SKM-1 treated with dmso at 0.1 percent for 144 hours (cell line): Measurements from ENCODE around the gene DDA1.
"Not testable (repeated sequence)": the region's sequence is repeated elsewhere in the genome, so short reads cannot be mapped to it uniquely, and the experiment has no call there.

Experiments used
- DNase-seq: peaks from one replicate; lab custom pipeline; 2025; ENCODE audit not compliant: unreplicated experiment; lab: John Stamatoyannopoulos, UW

DDA1 gene

GRCh38 chr19:17286752-17287151 lies 22.6 kb upstream of the DDA1 start:
- no peak for DNase-seq

- no peak for DNase-seq
Measured at GRCh38 chr19:17289489-17289888, 19.9 kb upstream of the DDA1 start.

- DNase-seq, result peak; percentile 80
Measured at GRCh38 chr19:17292301-17293074, 16.9 kb upstream of the DDA1 start.

GRCh38 chr19:17293605-17294004 lies 15.8 kb upstream of the DDA1 start:
- no peak for DNase-seq

GRCh38 chr19:17294051-17294891 lies 15.1 kb upstream of the DDA1 start:
- no peak for DNase-seq

GRCh38 chr19:17295551-17295950 lies 13.8 kb upstream of the DDA1 start:
- not testable (repeated sequence) for DNase-seq

- no peak for DNase-seq
Measured at GRCh38 chr19:17296273-17296672, 13.1 kb upstream of the DDA1 start.

GRCh38 chr19:17296976-17297375 lies 12.4 kb upstream of the DDA1 start:
- DNase-seq, result no peak

GRCh38 chr19:17300992-17301619 lies 8.3 kb upstream of the DDA1 start:
- DNase-seq, result no peak

- peak; percentile 53 for DNase-seq
Measured at GRCh38 chr19:17302391-17303166, 6.8 kb upstream of the DDA1 start.

- DNase-seq, result peak; percentile 95
Measured at GRCh38 chr19:17303167-17303939, 6.0 kb upstream of the DDA1 start, which contains the start of gene ABHD8. ABHD8 (minus strand) TSS chr19:17303425; CDS start chr19:17301616, 1,809 bp downstream.

- DNase-seq, result no peak
Measured at GRCh38 chr19:17303940-17304267, 5.5 kb upstream of the DDA1 start.

- DNase-seq, result no peak
Measured at GRCh38 chr19:17304386-17305215, 4.8 kb upstream of the DDA1 start.

GRCh38 chr19:17305216-17305516 lies 4.2 kb upstream of the DDA1 start:
- no peak for DNase-seq

- peak; percentile 99 for DNase-seq
Measured at GRCh38 chr19:17305517-17306284, 3.7 kb upstream of the DDA1 start, which contains the start of gene MRPL34. MRPL34 (plus strand) TSS chr19:17305872; CDS start chr19:17305893, 21 bp downstream.

- DNase-seq, result no peak
Measured at GRCh38 chr19:17306285-17306714, 3.1 kb upstream of the DDA1 start.

GRCh38 chr19:17307876-17308377 lies 1.4 kb upstream of the DDA1 start:
- DNase-seq, result no peak

GRCh38 chr19:17309965-17310461 lies 650 bp downstream of the DDA1 start:
- no peak for DNase-seq
